Natural killer cell (primary cell): Measurements from ENCODE around the gene NAV2. TPM values are rescaled to one million over a fixed set of nuclear protein-coding genes. Genes with fewer than 3 reads are reported as not detected.
A peak's percentile ranks its signal among the peaks of the same experiment; 100 is the strongest.

Experiments
- ATAC-seq, 3 donors: fragments of 150-1000 bp in 2 of 3; fragments of 200-7000 bp in 1 of 3; cut with Tn5 transposase; 1 replicate in 1 of 3; 2 replicates in 2 of 3; pipeline ENCODE4 v1.10.0; 2021; ENCODE audit warnings: mild to moderate bottlenecking in 2 of 3, moderate library complexity in 2 of 3
- DNase-seq, 2 donors: peaks; one replicate each; pipeline versions ENCODE4 v3.0.0 to v3.0.0-alpha.2; 2013 to 2021; ENCODE audit warnings: mixed read lengths in 1 of 2
- H3K27ac ChIP-seq: one replicate; pipeline ENCODE4 v1.5.1; 2013; ENCODE audit warnings: mild to moderate bottlenecking, low read length
- H3K27me3 ChIP-seq: one replicate; pipeline ENCODE4 v1.6.1; 2013; ENCODE audit warnings: low read length; ENCODE audit not compliant: control insufficient read depth, insufficient read depth
- H3K36me3 ChIP-seq: one replicate; pipeline ENCODE4 v1.6.1; 2013; ENCODE audit warnings: low read length; ENCODE audit not compliant: control insufficient read depth, insufficient read depth
- H3K4me1 ChIP-seq: one replicate; pipeline ENCODE4 v1.6.1; 2013; ENCODE audit warnings: low read length; ENCODE audit not compliant: control insufficient read depth, insufficient read depth
- H3K4me3 ChIP-seq: one replicate; pipeline ENCODE4 v1.5.1; 2013; ENCODE audit warnings: low read length
- H3K9me3 ChIP-seq: one replicate; pipeline ENCODE4 v1.6.1; 2013; ENCODE audit warnings: low read length; ENCODE audit not compliant: control insufficient read depth, insufficient read depth
- H3K27ac Mint-ChIP-seq, 2 donors: one replicate each; pipeline ENCODE4 v1.8.0; 2022; ENCODE audit warnings: mild to moderate bottlenecking in 2 of 2, mixed read lengths in 2 of 2, moderate library complexity in 1 of 2
- H3K27me3 Mint-ChIP-seq, 2 donors: one replicate each; pipeline ENCODE4 v1.8.0; 2022; ENCODE audit warnings: low read depth in 2 of 2, mixed read lengths in 2 of 2
- H3K36me3 Mint-ChIP-seq: one replicate; pipeline ENCODE4 v1.8.0; 2022; ENCODE audit warnings: mixed read lengths
- H3K4me1 Mint-ChIP-seq, 2 donors: one replicate each; pipeline ENCODE4 v1.8.0; 2022; ENCODE audit warnings: mixed read lengths in 2 of 2
- H3K4me3 Mint-ChIP-seq: one replicate; pipeline ENCODE4 v1.8.0; 2022; ENCODE audit warnings: mild to moderate bottlenecking, moderate library complexity, mixed read lengths
- H3K9me3 Mint-ChIP-seq, 2 donors: one replicate each; pipeline ENCODE4 v1.8.0; 2022; ENCODE audit warnings: mixed read lengths in 2 of 2
- CTCF ChIP-seq: fragments of 200-600 bp; IDR thresholded peaks from one replicate; pipeline ENCODE4 v1.8.0; 2022; ENCODE audit warnings: antibody characterized with exemption
- WGBS: methylation state at CpG from one replicate; pipeline ENCODE4 v1.1.7; 2013; ENCODE audit warnings: missing lambda C conversion rate; ENCODE audit not compliant: insufficient coverage; 5-methylcytosine and 5-hydroxymethylcytosine counted together
- intact Hi-C: fragments of 100-400 bp; cut with micrococcal nuclease; formaldehyde crosslinking; loops from one replicate; pipeline ENCODE4 v1.14.2; 2022
- total RNA-seq, 4 donors: library from RNA; stranded (reverse); fragments of 120-200 nt in 1 of 4; gene quantifications; one replicate each; pipeline versions ENCODE4 v1.2.3 to v1.2.4, GENCODE V29; 2013 to 2022

NAV2 gene
- 1 to 10 TPM in 1 of 3 donors, under 1 TPM in 2; 0.14 to 1.6 (median 0.43) TPM for total RNA-seq
- total RNA-seq (2013) = 0.29 TPM

- Mint-ChIP-seq H3K27ac (peak within 1 kb of the TSS; percentile 79 to 83), H3K4me1 (peaks cover 25 to 29% of the 10 kb centered on the region in 2 donors), H3K36me3 (no peaks in the 10 kb centered on the region), H3K9me3 (no peaks in the 10 kb centered on the region), H3K27me3 (peaks cover 25 to 35% of the 10 kb centered on the region in 2 donors), H3K4me3 (peak within 1 kb of the TSS; percentile 100)
- H3K27ac ChIP-seq = peak within 1 kb of the TSS; percentile 73
- peaks cover 29% of the 10 kb centered on the region for H3K4me1 ChIP-seq
- H3K27me3 ChIP-seq = peaks cover 28% of the 10 kb centered on the region
- WGBS = under 1% methylated on average over 91 of the region's 91 CpGs
- no peak for TF ChIP-seq CTCF
- DNase-seq (peak; percentile 83 to 86), ATAC-seq (peak; percentile 97 to 99 (median 99))
- H3K36me3 ChIP-seq = no peaks in the 10 kb centered on the region
- intact Hi-C loops = no loop called here
- H3K9me3 ChIP-seq = no peaks in the 10 kb centered on the region
- H3K4me3 ChIP-seq = peak within 1 kb of the TSS; percentile 86
Observed at GRCh38 chr11:19712281-19713195, at the start of gene NAV2. TSS of gene NAV2 (plus strand) at chr11:19712837. CDS start at chr11:19713696, 859 bp downstream.

GRCh38 chr11:19663206-19663605, 49.4 kb upstream of the NAV2 start:
- no peaks in the 10 kb centered on the region for H3K9me3 Mint-ChIP-seq
- Histone ChIP-seq H3K4me1 (peaks cover 6% of the 10 kb centered on the region), H3K36me3 (no peaks in the 10 kb centered on the region), H3K9me3 (no peaks in the 10 kb centered on the region), H3K27me3 (no peaks in the 10 kb centered on the region), H3K27ac (no peak overlapping the region), H3K4me3 (no peak overlapping the region)
- no peak for TF ChIP-seq CTCF
- WGBS = 15% methylated on average over 1 of the region's 1 CpG
- ATAC-seq = no peak
- no peak for DNase-seq
- peaks cover 0 to 10% of the 10 kb centered on the region in 2 donors for H3K4me1 Mint-ChIP-seq
- H3K36me3 Mint-ChIP-seq = no peaks in the 10 kb centered on the region
- no peak overlapping the region for H3K27ac Mint-ChIP-seq
- intact Hi-C loops = no loop called here
- peaks cover 0 to 3% of the 10 kb centered on the region in 2 donors for H3K27me3 Mint-ChIP-seq
- no peak overlapping the region for H3K4me3 Mint-ChIP-seq

- no peak for DNase-seq
- no peaks in the 10 kb centered on the region for H3K9me3 ChIP-seq
- WGBS = 52% methylated on average over 4 of the region's 4 CpGs
- intact Hi-C loops = no loop called here
- H3K27ac ChIP-seq = no peak overlapping the region
- Mint-ChIP-seq H3K4me1 (peaks cover 0 to 10% of the 10 kb centered on the region in 2 donors), H3K9me3 (no peaks in the 10 kb centered on the region), H3K4me3 (no peak overlapping the region), H3K27ac (no peak overlapping the region), H3K36me3 (no peaks in the 10 kb centered on the region), H3K27me3 (peaks cover 0 to 3% of the 10 kb centered on the region in 2 donors)
- H3K4me1 ChIP-seq = peaks cover 5% of the 10 kb centered on the region
- ATAC-seq = no peak
- no peak overlapping the region for H3K4me3 ChIP-seq
- no peaks in the 10 kb centered on the region for H3K36me3 ChIP-seq
- TF ChIP-seq CTCF = no peak
- no peaks in the 10 kb centered on the region for H3K27me3 ChIP-seq
Observed at GRCh38 chr11:19664886-19665548, 47.6 kb upstream of the NAV2 start.
